Measurements from ENCODE around the gene LSM2.
"Not testable (repeated sequence)": the region's sequence is repeated elsewhere in the genome, so short reads cannot be mapped to it uniquely, and the experiment has no call there.

Gene LSM2

DNA sequence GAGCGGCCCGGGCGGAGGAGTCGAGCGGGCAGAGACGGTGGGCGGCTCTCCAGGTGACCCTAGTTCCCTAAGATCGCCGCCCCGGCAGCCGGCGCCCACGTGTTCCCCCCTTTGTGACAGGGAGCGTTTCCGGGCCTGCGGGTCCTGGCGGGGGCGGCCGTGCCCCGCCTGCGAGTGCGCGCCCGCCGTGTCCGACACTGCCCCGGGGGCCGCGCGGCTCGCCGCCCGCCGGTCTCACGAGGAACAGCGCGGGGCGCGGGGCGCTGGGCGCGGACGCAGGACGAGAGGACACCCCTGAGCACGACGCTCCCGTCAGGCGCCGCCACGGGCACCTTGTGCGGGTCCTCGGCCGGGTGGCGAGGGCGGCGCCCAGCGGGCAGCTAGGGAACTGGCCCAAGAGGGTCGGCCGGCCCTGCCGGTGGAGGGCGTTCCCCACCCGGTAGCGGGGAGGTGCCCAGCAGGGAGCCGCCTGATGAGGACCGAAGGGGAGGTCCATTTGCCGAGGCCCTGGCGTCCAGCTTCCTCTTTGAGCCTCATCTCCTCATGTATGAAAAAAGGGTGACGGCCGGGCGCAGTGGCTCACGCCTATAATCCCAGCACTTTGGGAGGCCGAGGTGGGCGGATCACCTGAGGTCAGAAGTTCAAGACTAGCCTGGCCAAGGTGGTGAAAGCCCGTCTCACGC is 11.0 kb downstream of the LSM2 start, which contains the start of gene VARS1:
VARS1 (minus strand) TSS at position 137 of the 683 bp plus-strand sequence. CDS start 535 bp downstream, outside the sequence.
- DNase-seq = peak; percentile 83

DNA sequence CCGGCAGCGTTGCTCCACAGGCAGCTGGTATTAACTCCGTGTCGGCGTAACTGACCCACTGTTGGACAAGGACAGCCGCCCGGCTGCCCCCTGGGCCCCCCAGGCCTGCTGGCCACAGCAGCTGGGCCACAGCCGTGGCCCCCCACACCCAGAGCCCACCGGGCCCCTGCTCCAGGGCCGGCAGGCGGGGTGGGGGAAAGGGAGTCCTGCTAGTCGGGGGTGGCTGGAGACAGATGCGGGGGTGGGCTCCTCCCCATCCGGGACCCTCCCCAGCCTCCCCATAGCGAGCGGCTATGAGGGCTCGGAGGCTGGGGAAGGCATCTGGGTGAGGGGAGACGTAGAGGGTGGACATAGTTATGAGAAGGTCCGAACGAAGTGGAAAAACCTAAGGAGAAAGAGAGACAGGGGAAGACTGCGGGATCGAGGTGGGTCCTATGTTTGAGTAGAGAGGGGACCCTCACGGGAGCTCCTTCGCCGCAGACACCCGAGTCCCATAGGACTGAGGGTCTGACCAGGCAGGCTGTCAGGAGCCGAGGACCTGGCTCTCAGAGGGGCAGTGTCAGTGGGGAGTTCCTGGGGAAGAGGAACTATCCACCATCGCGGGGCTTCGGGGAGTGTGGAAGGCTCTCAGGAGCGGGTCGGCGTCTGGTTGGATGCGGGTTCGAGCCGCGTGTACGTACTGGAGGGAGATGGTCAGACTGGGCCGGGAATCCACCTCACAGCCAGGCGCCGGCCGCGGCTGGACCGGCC is 11.7 kb downstream of the LSM2 start:
- no peak for DNase-seq

DNA sequence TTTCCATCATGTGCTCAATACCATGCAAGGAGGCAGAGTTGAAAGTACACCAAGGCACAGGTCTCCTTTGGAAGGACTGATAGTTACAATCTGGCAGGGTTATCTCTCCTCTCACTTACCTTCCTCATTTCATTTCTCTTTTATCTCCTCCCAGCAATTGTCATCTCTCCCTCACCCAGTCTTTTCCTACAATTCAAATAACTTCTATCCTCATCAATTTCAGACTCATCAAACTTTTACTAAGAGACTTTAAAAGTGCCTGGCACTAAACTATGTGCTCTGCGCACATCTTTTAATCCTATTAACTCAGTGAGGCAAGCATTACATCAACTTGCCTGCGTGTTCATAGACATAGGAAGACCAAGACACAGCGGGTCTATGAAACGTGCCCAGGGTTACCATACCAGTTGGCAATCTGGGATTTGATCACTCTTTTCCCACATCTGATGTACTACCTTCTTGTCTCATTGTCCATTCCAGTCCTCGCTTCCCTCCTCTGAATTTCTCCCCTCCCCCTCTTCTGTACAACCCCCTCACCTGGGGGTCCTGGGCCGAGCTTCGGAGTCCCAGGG is 12.4 kb downstream of the LSM2 start:
- no peak for DNase-seq

DNA sequence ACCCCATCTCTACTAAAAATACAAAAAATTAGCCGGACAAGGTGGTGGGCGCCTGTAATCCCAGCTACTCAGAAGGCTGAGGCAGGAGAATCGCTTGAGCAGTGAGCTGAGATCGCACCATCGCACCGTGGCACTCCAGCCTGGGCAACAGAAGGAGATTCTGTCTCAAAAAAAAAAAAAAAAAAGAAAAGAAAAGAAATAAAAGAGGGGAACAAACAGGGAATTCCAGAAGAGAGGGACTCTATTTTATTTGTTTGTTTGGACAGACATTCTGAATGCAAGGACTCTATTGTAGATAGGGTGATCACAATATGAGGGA is 12.9 kb downstream of the LSM2 start:
- DNase-seq = not testable (repeated sequence)

DNA sequence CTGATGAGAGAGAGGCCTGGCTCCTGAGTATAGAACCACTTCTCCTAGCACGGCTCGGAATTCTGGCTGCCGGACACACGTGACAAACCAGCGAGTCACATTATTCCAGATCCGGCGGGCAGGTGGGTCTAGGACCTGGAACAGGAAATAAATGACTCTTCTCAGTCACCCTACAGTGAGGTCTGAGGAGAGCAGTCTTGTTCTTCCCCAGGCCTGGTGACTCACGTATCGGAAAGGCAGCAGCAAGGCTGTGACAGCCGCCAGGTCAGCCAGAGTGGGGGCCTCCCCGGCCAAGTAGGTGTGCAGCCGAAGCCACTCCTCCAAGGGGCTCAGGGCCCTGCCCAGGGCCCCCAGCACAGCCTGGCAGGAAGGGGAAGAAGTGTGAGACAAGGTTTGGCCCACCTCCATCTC is 14.0 kb downstream of the LSM2 start:
- no peak for DNase-seq

DNA sequence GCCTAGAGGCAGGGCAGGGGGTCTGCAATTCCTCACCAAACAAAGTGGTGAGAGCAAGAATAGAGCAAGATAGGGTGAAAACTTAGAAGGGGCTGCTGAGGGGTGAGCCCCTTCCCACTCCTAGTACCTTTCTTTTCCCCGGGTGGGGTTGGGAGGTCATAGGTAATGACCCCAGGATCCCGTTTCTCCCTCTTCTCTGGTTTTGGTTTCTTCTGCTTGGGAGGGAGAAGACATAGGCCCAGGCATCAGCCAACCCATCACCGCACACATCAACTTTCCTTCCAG is 14.7 kb downstream of the LSM2 start:
- no peak for DNase-seq

DNA sequence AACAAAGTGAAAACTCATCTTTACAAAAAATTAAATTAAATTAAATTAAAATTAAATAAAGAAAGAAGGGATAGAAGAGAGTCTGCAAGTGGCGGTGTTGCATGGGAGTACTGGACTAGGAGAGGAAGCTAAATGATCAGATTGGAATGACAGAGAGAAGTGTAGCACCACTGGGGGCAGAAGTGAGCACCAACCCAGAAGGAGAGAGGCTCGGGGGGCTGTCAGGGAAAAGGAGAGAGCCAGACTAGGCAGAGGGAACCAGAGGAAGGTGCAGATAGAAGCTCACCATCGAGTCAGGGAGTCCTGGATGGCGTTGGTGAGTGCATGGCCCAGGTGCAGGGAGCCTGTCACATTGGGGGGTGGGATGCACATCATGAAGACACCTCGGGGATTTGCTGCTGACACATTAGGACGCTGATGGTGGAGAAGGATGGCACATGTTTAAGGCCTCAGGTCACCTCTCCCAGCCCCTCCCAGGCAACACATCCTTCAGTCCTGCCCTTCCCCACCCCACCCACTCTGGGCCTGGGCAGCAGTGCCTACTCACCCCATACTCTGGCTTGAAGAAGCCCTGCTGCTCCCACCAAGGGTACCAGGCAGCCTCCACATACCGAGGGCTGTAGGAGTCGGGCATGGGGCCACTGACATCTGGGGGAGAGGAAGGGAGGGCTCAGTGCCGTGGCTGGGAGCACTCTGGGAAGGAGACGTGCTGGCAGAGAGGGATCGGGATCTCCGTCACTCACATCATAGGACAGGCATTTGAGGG is 15.3 kb downstream of the LSM2 start:
- peak; percentile 74 for DNase-seq

DNA sequence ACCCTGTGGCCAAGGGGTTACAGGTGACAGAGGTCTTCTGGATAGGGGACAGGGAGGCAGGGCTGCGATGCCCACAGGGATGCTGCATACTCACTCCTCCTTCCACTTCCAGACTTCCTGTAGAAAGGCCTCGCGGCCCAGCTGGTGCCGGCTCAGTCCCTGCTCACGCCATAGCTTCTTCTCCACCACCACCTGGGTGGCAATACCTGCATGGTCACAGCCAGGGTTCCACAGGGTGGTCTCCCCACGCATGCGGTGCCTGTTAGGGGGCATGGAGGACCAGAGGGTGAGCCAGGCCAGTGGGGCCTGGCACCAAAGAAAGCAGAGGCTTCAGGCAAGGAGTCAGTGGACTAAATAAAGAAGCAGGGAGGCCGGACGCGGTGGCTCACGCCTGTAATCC is 21.3 kb downstream of the LSM2 start:
- no peak for DNase-seq

DNA sequence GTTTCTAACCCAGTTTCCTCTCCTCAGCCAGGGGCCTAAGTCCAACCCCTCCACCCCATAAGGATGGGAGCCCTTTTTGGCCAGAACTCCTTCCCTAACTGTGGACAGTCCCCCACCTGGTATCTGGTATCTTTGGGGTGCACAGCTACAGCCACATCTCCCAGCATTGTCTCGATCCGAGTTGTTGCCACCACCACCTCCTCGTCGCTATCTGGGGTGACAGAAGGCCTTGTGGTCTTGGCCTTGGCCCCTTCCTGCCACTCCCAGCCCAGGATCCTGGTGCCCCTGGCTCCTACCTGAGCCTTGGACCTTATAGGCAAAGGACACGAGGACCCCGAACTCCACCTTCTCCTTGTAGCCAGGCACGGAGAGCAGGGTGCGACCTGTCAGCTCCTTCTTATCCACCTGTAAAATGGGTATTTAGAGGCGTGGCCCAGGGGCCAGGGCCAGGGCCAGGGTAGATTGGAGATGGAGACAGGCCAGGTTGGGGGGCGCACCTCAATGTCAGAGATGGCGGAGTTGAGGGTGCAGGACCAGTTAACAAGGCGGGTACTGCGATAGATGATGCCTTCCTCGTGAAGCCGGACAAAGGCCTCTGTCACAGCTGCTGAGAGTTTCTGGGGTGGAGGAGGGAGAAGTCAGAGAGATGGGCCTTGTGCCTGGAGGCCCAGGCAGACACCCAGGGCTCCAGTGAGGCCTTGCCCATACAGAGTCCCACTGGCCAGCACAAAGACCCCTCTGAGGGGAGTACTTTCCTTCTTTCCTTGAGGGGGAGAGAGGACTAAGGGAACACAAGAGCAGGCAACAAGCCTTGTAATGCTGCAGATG is 22.5 kb downstream of the LSM2 start:
- DNase-seq = no peak

DNA sequence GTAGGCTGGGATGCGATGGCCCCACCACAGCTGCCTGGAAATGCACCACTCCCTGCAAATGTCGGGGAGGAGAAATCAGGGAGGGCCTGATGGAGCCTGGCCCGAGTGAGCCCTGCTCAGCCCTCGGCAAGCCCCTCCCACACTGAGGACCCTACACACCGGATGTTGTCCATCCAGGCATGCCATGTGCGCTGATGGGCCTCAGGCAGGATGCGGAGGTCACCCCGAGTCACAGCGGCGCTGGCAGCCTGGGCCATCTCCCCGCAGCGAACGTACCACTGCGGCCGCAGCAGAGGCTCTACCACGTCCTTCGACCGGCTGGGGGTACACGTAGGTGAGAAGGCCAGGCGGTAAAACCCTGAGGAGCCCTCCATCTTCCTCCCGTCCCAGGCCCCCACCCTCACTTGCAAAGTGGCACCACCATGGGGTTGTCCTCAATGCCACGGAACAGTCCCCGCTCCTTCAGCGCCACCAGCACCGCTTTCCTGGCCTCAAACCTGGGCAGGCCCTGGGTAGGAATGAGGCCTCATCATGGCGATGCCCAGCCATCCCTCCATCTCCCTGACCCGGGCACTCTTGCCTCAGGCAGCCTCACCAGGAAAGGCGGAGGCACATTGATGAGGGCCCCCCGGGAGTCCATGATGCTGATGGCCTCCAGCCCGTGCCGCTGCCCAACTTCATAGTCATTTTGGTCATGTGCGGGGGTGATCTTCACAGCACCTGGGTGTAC is 24.5 kb downstream of the LSM2 start:
- no peak for DNase-seq

DNA sequence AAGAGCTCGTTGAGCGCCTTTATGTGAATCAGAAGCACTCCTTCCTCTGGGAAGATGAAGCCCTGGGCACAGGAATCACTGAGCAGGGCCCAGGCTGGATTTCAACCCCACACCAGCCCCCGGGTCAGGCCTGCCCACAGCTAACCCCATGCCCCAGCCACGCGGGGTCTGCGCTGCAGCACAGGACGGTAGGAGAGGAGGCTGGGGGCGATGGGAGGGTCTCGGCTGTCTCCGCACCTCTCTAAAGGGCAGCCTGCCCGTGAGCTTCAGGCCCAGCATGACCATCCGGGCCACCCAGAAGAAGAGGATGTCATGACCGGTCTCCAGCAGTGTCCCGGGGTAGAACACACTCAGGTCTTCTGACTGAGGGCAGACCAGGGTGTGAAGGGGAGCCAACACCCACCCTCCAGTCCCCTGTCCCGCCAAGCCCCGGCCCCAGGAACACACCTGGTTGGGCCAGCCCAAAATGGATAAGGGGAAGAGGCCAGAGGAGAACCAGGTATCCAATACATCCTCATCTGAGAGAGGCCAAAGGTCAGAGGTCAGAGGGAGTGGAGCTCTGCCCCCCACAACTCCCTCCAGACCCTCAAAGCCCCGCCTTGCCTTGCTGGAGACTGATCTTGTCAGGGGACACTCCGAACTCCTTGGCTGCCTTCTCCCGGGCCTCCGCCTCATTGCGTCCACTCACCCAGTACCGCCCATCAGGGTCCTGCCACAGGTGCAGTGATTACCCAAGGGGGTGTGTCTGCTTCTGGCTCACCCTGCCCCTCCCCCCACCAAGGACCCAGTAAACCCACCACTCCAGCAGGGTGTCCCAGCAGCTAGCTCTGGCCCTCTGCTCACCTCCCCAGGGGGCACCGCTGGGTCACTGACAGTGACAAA is 25.3 kb downstream of the LSM2 start:
- no peak for DNase-seq

DNA sequence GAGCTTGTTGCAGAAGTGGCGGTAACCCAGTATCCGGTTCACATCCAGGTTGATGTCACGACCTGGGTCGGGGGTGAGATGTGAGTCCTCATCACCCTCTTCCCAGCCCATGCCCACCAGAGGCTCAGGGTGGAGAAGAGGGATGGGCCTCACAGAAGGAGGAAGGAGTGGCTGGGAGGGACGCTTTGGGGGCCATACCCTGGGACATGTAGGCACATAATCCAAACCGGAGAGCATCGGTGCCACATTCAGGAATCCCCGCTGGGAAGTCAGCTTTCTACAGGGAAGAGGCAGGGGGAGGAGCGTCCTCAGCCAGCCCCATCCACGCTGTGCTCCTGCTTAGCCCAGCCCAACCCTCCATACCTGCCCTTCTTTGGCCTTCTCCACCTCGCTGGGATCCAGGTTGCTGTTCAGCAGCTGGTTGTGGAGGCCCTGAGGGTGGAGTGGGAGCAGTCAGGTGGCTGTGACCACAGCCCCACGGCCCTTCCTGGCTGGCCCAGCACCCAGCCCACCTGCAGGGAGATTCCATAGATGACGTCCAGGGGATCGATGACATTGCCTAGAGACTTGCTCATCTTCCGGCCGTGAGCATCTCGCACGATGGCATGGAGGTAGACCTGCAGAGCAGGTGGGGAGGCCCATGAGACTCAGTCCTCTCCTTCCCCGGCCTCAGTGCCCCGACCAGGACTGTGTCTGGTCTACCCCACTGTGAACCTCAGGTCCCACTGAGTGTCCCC is 26.1 kb downstream of the LSM2 start:
- no peak for DNase-seq

DNA sequence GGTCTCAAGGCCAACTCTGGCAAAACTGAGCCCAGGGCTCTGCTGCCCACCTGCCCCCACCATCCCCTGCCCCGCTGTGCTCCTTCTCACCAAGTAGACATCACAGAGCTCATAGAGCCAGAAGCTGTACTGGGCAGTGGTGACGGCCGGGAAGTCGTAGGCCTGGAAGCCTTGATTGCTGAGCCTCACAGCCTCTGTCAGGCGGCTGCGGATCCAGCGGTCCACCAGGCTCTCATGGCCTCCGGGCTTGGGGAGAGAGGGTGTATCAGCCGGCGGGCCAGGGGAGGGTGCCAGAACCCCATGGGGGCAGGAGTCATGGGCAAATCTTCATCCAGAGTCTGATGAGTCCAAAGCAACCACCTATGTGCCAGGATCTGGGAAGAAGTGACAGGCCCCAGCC is 26.9 kb downstream of the LSM2 start:
- no peak for DNase-seq

DNA sequence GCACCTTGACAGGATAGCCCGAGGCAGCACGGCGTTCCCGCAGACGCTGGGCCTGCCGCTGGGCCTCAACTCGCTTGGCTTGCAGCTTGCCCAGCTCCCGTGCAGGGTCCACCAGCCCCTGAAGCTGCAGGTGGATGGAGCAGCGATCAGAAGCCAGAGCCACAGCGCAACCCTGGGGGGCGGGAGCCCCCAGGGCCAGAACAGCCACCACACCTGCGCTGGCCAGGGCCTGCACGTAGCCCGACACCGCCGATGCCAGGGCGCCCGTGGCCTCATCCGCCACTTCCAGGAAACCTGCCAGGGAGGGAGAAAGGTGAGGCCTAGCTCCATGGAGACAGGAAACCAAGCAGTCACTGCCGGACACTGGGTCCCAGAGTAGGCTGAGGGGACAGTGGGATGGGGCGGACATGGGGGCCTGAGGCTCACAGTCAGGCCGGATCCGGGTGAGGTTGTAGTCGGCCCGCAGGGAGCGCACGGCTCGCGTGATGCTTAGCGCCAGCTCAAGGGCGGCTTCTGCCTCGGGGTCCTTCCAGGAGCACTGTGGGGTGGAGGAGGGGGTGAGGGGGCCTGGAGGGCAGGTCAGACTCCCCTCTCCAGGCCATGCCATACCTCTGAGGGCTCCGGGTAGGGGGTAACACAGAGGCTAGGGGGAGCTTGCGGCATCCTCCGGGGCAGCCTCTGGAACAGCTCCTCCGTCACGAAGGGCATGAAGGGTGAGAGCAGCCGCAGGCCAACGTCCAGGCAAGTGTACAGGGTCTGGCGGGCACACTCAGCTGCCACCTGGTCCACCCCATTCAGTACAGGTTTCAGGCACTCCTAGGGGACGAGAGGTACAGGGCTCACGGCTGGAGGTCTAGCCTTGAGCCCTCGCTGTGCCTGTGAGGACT is 27.5 kb downstream of the LSM2 start:
- DNase-seq = no peak

DNA sequence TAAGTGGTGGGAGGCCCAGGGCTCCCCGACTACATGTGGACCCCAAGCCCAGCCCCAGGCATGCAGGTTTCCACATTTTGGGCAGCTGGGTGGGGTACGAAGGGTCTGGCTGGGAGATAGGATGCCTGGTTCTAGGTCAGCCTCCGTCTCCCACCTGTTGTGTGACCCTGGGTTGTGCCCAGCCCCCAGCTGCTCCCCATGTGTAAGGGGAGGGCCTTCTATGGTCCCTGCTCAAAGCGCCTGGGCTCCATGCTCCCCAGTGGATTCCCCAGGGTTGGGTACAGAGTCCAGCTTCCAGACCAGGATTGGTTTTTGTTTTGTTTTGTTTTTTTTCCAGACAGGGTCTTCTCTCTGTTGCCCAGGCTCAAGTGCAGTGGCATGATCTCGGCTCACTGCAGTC is 28.6 kb downstream of the LSM2 start:
- no peak for DNase-seq

DNA sequence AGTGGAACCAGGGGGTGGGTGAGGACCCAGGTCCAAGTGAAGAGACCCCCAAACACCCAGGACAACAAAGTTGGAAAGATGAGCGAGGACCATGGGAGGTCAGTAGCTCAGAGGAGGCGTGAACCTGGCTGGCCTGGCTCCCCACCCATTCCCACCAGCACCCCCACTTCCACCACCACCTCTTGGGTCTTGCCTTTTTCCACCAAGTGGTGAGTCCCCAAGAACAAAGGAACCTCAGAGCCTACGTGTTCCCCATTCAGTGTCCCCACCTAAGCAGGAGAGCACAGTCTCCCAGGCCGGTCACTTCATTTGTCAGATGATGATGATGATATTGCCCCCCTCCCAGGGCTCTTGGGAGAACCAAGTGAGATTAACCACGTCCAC is 29.1 kb downstream of the LSM2 start:
- no peak for DNase-seq

DNA sequence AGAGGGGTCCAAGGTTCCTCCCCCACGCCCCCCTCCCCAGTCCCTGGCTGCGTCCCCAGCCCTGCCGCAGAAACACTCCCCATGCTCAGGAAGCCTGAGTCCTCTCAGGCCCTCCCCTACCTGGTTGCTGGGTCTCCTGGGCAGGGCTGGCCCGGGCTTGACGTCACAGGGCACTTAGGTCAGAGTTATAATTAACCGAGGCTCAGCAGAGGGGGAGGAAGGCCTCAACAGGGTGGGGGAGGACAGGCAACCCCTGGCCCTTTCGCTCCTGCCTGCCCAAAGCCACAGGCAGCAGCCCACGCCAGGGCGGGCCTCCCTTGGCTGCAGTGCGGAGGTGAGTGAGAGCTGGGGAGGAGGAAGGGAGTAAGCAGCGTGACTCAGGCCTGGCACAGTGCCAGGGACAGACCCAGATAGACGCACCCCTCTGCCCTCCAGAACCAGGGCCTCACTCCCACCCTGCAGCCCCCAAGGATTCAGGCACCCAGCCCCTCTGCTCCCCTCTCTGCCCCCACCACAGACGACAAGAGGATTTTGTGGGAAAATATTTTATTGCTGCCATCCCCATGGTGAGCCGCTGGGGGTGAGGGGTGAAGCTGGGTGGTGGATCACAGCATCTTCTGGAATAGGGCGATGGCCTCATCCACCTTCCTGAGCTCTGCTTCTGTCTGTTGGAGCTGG is 29.6 kb downstream of the LSM2 start, which contains the start of gene VWA7:
VWA7 (minus strand) TSS at position 340 of the 678 bp plus-strand sequence. CDS start 549 bp downstream, outside the sequence.
- peak; percentile 40 for DNase-seq

DNA sequence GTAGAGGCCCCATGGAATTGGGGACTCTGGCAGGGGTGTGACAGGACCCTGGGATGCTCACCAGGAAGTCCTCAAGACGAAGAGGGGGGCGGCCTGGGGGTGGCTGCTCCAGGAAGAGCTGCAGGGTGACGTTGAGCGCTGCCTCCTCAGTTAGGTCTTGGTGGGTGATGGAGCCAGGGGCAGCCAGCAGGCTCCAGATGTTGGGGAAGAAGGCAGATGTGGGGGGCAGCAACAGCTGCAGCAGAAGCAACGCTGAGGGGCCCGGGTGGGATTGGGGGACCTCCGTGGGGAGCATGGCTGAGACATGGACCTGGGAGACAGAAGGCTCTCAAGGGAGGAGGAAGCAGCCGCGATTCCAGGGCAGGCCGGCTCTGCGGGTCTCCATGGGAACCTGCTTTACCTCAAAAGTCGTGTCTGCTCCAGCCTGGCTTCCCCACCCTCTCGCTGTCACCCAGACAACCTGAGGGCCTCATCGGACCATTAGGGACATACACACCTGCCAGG is 30.2 kb downstream of the LSM2 start:
- DNase-seq = peak; percentile 27

Data from NCI-H2227 treated with DMSO at 0.1 percent for 48 hours (cell line).